HAP-1 (cell line): ENCODE results near the gene NLGN1.

Source experiments
- DNase-seq, 2 experiments: peaks; one replicate each; pipeline ENCODE4 v3.0.0-alpha.2; 2016 to 2020; ENCODE audit warnings: low spot score in 2 of 2
- H3K27me3 ChIP-seq: fragments of 250-450 bp; sonication (Bioruptor Pico); 2 replicates; pipeline ENCODE4 v1.5.1; 2020; ENCODE audit warnings: low read depth, mild to moderate bottlenecking, moderate library complexity
- H3K36me3 ChIP-seq: fragments of 250-450 bp; sonication (Bioruptor Pico); replicated peaks from 2 replicates; pipeline ENCODE4 v1.5.1; 2020; ENCODE audit warnings: mild to moderate bottlenecking
- H3K4me1 ChIP-seq: fragments of 250-450 bp; sonication (Bioruptor Pico); 2 replicates; pipeline ENCODE4 v1.5.1; 2020; ENCODE audit warnings: mild to moderate bottlenecking
- H3K4me3 ChIP-seq: fragments of 250-450 bp; sonication (Bioruptor Pico); 2 replicates; pipeline ENCODE4 v1.5.1; 2020; ENCODE audit warnings: mild to moderate bottlenecking, moderate library complexity
- H3K9me3 ChIP-seq: fragments of 250-450 bp; sonication (Bioruptor Pico); 2 replicates; pipeline ENCODE4 v1.5.1; 2020; ENCODE audit warnings: mild to moderate bottlenecking, moderate library complexity
- in situ Hi-C: fragments of 300-500 bp; cut with MboI; formaldehyde crosslinking; loops from 3 replicates; pipeline ENCODE4 v1.14.3; 2020; ENCODE audit warnings: low sequenced_read_pairs, inconsistent platforms, mixed read lengths

NLGN1 gene

DNA sequence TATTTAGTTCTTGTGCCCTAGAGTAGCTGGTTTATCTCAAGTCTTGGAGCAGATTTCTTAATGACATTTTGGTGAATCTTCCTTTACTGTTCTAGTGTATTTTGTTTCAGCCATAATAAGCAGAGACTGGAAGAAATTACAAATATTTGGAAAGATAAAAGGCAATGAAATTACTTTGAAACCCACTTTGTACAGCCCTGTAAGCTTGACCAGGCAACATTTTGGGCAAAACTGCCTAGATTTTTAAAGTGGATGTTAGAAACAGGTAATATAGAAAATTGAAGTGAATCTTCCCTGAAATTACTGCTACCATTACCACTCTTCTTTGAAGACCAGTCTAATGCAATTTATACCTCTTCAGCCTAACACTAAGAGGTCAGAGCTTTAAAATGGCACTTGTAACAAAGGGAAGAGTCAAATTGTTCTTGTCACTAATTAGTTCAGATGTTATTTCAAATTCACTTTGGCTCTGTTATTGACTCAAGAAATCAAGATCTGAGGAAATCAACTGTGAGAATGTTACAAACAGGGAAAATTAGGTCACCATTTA, 589.4 kb downstream of the NLGN1 start:
- DNase-seq: no peak
- H3K9me3 ChIP-seq: no peaks in the 10 kb centered on the region
- in situ Hi-C loops: no loop called here
- H3K36me3 ChIP-seq: no peaks in the 10 kb centered on the region
- H3K4me3 ChIP-seq: no peak overlapping the region
- H3K27me3 ChIP-seq: no peaks in the 10 kb centered on the region
- H3K4me1 ChIP-seq: no peaks in the 10 kb centered on the region

DNA sequence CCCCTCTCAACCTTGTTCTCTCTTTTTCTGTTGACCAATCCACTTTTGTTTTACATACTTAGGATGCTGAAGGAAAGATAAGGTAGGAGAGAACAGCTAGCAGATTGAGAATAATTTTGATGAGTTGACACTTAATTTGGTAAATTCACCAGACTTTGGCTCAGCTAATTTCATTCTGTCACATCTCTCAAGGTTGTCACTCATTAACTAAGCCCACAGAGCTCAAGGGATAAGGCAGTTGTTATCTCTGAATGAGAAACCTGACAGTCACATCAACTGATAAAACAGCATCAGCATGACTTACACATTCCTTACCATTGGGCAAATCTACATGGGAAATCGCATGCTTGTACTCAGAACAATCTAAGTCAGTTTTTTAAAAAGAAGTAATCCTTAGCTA, 591.4 kb downstream of the NLGN1 start:
- in situ Hi-C loops: no loop called here
- Histone ChIP-seq H3K4me1 (no peaks in the 10 kb centered on the region), H3K36me3 (no peaks in the 10 kb centered on the region), H3K9me3 (no peaks in the 10 kb centered on the region), H3K4me3 (no peak overlapping the region), H3K27me3 (no peaks in the 10 kb centered on the region)
- no peak for DNase-seq

DNA sequence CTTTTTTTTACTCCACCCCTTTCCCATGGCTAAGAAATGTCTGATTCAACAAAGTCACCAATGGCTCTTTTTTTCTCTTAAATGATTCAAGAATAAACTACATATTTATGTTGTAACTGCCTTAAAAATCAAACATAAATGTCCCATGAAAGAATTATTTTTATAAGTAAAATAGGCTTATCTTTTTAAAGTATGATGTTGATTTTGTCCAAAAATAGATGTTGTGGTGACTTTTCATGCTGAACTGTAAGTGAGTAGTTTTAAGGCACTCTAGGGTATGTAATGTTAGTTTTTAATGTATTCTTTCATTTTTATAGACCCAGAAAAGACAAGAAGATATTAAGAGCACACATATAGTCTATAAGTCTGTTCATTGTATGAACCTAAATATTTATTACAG, 594.9 kb downstream of the NLGN1 start:
- in situ Hi-C loops: no loop called here
- Histone ChIP-seq H3K4me1 (no peaks in the 10 kb centered on the region), H3K9me3 (no peaks in the 10 kb centered on the region), H3K4me3 (no peak overlapping the region), H3K27me3 (no peaks in the 10 kb centered on the region), H3K36me3 (no peaks in the 10 kb centered on the region)
- no peak for DNase-seq

DNA sequence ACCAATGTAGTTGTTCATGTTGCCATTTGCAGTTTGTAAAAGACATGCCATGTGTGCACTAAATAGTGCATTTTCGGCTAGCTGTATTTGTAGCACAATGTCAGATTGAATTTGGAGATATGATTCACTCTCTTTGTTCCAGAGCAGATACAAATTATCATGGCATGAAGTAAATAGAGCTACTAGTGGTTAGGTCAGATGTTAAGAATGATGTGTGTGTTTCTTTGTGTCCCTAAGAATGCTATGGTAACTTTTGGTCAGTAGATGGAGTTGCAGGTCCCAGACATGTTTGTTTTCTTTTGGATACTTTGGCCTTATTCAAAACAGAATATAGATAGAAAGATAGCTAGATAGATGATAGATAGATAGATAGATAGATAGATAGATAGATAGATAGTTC, 595.8 kb downstream of the NLGN1 start:
- Histone ChIP-seq H3K9me3 (no peaks in the 10 kb centered on the region), H3K27me3 (no peaks in the 10 kb centered on the region), H3K4me1 (no peaks in the 10 kb centered on the region), H3K36me3 (no peaks in the 10 kb centered on the region), H3K4me3 (no peak overlapping the region)
- in situ Hi-C loops: no loop called here
- DNase-seq: peak in 1 of 2 experiments; percentile 32

DNA sequence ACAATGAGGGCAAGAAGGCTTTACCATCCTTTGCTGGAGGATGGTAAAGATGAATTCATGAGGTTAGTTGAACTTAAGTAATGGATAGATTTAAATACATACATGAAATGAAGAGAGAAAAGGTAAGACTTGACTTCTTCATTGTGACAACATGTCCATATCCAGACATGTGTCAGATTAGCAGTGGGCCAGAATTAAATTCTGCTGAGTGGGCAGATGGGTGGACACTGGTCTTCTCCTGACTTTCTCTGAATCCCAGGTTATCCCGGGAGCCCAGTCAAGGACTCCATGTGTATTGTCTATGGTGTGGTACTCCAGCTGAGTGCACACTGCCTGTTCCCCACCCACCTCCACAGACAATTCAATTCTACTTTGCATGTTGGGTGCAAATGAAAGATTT, 603.1 kb downstream of the NLGN1 start:
- H3K27me3 ChIP-seq: no peaks in the 10 kb centered on the region
- no peak for DNase-seq
- H3K4me1 ChIP-seq: no peaks in the 10 kb centered on the region
- H3K36me3 ChIP-seq: no peaks in the 10 kb centered on the region
- H3K4me3 ChIP-seq: no peak overlapping the region
- in situ Hi-C loops: no loop called here
- no peaks in the 10 kb centered on the region for H3K9me3 ChIP-seq

DNA sequence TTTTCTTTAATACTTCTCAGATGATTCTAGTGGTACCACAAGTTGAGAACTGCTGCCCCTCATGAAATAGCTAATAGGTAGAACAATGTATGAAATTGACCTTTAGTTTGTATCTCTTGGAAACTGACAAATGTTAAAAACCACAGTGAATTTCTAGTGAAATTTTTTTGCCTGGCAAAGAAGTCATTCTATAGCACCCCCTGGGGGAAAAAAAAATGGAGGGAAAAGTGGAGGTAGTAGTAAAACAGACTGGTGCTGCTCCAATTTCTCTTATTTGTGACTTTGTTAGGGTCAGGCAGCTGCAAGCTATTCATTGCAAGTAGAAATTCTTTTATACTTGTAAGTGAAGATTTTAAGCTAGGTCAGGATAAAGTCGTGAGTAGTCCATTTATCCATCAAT, 605.0 kb downstream of the NLGN1 start:
- H3K9me3 ChIP-seq: no peaks in the 10 kb centered on the region
- H3K36me3 ChIP-seq: no peaks in the 10 kb centered on the region
- peak in 1 of 2 experiments; percentile 15 for DNase-seq
- in situ Hi-C loops: no loop called here
- no peaks in the 10 kb centered on the region for H3K4me1 ChIP-seq
- no peak overlapping the region for H3K4me3 ChIP-seq
- no peaks in the 10 kb centered on the region for H3K27me3 ChIP-seq

DNA sequence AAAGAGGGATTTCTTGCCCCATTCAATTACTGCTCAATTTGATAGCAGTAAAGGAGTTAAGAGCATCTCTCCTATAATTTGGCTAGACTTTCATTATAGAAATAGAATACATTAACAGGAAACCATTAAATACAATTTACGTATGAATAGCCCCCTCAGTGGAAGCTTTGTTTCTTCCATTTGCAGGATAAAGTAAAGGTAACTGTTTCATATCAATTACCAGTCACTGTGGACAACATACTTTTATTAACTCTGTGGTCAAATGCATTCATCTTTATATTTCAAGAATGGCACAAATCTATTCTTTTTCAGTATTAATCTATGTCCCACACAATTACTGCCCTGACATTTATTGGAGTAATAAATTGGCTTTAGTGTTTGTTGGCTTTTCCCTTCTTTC, 613.4 kb downstream of the NLGN1 start:
- Histone ChIP-seq H3K36me3 (no peaks in the 10 kb centered on the region), H3K9me3 (no peaks in the 10 kb centered on the region), H3K27me3 (peaks cover 3% of the 10 kb centered on the region; the same call in 1 of the 2 replicates), H3K4me3 (no peak overlapping the region), H3K4me1 (peaks cover 8% of the 10 kb centered on the region)
- peak in 1 of 2 experiments; percentile 76 for DNase-seq
- in situ Hi-C loops: no loop called here

DNA sequence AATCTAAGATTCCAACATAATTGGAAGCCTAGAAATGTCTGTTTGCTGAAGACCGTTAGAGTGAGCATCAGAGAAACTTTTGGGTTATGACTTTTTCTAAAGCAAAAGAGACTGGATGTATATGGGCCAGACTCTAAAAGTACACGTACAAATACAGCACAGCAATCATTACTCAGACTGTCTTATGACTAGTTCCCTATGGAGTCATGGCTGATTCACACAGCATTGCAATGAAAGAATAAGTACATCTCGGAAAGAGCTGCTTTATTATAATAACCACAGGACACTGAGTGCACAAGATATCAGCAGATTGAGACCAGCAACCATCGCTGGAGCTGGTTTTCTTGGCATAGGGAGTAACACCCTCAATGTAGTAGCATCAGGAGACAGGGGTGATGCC, 618.6 kb downstream of the NLGN1 start:
- DNase-seq: no peak
- Histone ChIP-seq H3K9me3 (no peaks in the 10 kb centered on the region), H3K36me3 (no peaks in the 10 kb centered on the region), H3K27me3 (no peaks in the 10 kb centered on the region), H3K4me1 (no peaks in the 10 kb centered on the region), H3K4me3 (no peak overlapping the region)
- in situ Hi-C loops: no loop called here

DNA sequence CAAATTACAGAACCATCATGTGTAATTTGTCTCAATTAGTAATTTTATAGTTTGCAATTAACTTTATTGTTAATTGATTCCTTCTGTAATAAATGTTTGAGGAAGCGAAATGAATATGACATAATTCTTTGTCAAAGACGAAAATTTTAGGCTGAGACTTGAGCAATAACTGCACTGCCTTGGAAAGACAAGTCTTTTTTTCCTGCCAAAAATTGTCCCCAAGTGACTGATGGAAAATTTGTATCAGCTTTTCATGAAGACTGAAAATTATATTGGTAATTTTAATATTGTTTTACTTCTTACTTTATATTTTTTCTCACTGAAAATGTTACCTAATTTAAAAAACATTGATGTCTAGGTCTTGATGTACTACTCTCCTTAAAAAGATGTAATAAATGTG, 622.6 kb downstream of the NLGN1 start:
- no peaks in the 10 kb centered on the region for H3K36me3 ChIP-seq
- no peaks in the 10 kb centered on the region for H3K4me1 ChIP-seq
- H3K4me3 ChIP-seq: no peak overlapping the region
- H3K9me3 ChIP-seq: no peaks in the 10 kb centered on the region
- no peaks in the 10 kb centered on the region for H3K27me3 ChIP-seq
- no peak for DNase-seq
- in situ Hi-C loops: no loop called here

DNA sequence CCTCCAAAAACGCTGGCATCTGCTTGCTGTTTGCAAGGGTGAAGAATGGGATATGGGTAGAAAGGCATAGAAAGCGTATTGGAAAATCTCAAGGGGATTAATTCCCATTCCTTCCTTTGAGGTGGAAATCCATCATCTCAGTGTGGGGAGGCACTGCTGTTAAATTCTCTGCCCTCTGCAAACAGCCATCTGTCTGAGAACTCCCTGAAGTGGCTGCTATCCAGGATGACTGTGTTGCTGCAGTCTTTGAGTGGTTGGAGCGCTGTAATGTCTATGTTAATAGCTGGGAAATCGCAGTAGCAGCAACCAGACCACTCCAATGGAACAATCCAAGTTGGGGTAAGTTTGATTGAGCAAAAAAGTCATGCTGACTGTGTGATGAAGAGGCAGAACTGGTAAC, 625.9 kb downstream of the NLGN1 start:
- Histone ChIP-seq H3K4me3 (no peak overlapping the region), H3K36me3 (no peaks in the 10 kb centered on the region), H3K4me1 (no peaks in the 10 kb centered on the region), H3K27me3 (no peaks in the 10 kb centered on the region), H3K9me3 (peaks cover 6% of the 10 kb centered on the region)
- DNase-seq: no peak
- in situ Hi-C loops: no loop called here

DNA sequence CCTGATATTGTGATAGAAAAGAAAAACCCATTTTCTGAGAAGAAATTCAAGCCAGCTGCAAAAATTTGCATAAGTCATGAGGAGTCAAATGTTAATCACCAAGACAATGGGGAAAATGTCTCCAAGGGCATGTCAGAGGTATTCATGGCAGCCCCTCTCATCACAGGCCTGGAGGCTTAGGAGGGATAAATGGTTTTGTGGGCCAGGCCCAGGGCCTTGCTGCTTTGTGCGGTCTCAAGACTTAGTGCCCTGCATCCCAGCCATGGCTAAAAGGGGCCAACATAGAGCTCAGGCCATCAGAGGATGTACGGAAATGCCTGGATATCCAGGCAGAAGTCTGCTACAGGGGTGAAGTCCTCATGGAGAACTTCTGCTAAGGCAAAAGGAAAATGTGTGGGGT, 631.1 kb downstream of the NLGN1 start:
- H3K36me3 ChIP-seq: no peaks in the 10 kb centered on the region
- no peak for DNase-seq
- no peaks in the 10 kb centered on the region for H3K4me1 ChIP-seq
- in situ Hi-C loops: no loop called here
- peaks cover 6% of the 10 kb centered on the region for H3K9me3 ChIP-seq
- no peak overlapping the region for H3K4me3 ChIP-seq
- no peaks in the 10 kb centered on the region for H3K27me3 ChIP-seq

DNA sequence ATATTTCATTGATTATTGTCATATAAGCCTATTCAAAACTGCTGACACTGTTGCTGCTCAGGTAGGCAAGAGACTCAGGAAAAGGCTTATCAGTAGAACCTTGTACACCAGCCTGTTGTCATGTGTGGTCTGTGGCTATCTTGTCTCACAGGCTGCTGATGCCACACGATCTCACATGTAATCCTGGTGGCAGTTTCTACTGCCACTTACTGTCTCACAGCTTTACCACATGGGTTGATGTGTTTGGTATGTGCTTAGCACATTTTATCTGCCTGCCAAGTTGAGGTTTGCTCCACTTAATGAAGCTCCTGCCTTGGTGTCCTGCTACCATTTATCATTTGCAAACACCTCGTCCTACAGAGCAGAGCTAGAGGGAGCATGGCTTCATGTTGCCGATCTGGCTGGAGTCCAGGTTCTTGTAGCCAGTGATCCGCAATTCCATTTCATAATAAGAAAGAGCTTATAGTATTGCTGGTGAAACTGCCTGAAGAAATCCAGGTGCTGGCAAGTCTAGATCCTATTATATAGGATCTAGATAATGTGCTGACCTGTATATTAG, 637.9 kb downstream of the NLGN1 start:
- DNase-seq: no peak
- in situ Hi-C loops: no loop called here
- Histone ChIP-seq H3K4me3 (no peak overlapping the region), H3K4me1 (no peaks in the 10 kb centered on the region), H3K9me3 (no peaks in the 10 kb centered on the region), H3K36me3 (no peaks in the 10 kb centered on the region), H3K27me3 (no peaks in the 10 kb centered on the region)

DNA sequence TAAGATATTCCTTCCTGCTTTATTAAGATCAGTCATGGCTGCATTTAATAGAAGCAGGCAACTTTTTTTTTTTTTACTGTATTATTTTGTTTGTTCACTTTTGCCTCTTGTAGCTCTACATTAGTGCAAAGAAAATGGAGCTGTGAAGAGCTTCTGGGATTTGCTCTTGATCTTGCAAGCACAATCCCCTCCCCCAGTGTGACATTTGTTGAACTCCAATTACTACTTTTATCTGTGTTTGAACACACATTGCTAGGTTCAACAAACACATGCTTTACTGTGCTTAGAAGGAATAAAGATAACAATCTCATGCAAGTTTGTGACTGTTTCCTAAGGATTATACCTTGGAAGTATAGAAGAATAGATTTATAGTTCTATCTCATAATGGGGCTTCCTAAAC, 648.8 kb downstream of the NLGN1 start:
- in situ Hi-C loops: no loop called here
- DNase-seq: no peak
- Histone ChIP-seq H3K9me3 (0 out of 2 replicates have a peak, but pooled peaks cover 2% of the 10 kb centered on the region), H3K27me3 (no peaks in the 10 kb centered on the region), H3K4me3 (no peak overlapping the region), H3K4me1 (no peaks in the 10 kb centered on the region), H3K36me3 (no peaks in the 10 kb centered on the region)

DNA sequence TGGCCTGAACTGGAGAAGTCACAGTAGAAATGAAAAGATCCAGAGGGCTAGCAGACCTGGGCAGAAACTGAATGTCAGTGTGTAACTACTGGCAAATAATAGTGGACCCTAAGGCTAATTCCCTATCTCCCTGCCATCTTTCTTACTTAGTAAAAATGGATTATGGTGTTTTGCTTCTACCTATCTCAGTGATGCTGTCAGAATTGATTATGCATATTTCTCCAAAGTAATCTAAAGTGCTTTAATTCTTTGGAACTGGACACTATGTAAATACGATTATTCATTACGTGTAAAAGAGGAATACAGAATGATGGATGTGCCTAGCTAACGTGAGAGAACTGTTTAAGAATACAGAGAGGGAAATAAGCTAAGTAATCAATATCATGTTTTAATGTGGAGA, 651.9 kb downstream of the NLGN1 start:
- no peaks in the 10 kb centered on the region for H3K27me3 ChIP-seq
- in situ Hi-C loops: no loop called here
- DNase-seq: no peak
- no peak overlapping the region for H3K4me3 ChIP-seq
- 0 out of 2 replicates have a peak, but pooled peaks cover 2% of the 10 kb centered on the region for H3K9me3 ChIP-seq
- no peaks in the 10 kb centered on the region for H3K36me3 ChIP-seq
- no peaks in the 10 kb centered on the region for H3K4me1 ChIP-seq

DNA sequence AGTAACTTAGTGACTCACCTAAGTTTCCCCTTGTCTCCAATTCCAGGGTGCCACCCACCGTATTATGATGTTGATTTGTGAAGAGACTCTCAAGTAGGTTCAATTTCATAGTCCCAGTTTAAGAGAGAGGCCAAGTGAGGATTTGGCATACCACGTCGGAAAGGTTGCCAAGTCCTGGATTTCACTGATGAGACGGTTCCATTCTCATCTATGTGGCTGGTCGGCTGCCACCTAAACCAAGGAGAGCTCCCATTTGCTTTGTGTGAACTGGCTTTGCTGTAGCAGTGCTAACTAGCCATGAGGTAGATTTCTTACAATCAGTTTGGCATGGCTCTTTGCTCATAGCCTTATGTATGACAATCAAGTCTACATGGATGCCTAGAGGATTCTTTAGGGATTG, 653.6 kb downstream of the NLGN1 start:
- H3K36me3 ChIP-seq: no peaks in the 10 kb centered on the region
- no peak overlapping the region for H3K4me3 ChIP-seq
- H3K4me1 ChIP-seq: no peaks in the 10 kb centered on the region
- in situ Hi-C loops: no loop called here
- no peaks in the 10 kb centered on the region for H3K9me3 ChIP-seq
- no peaks in the 10 kb centered on the region for H3K27me3 ChIP-seq
- DNase-seq: no peak
